ENCODE results near the gene ZNF213. TPM values are rescaled to one million over a fixed set of nuclear protein-coding genes. Genes with fewer than 3 reads are reported as not detected.
"Not testable (repeated sequence)": the region's sequence is repeated elsewhere in the genome, so short reads cannot be mapped to it uniquely, and the experiment has no call there.

Gene ZNF213
- total RNA-seq, 1 donor from 2014 or later: 3.2 TPM

- DNase-seq (ENCODE audit: low read depth in 2 of 2): no peak
These were observed 13.7 kb downstream of the ZNF213 start for GRCh38 chr16:3148256-3149192.

GRCh38 chr16:3149193-3149530, 14.3 kb downstream of the ZNF213 start:
- no peak for DNase-seq (ENCODE audit: low read depth in 2 of 2)

- peak; percentile 58 to 70 for DNase-seq (ENCODE audit: low read depth in 2 of 2)
These were observed 15.0 kb downstream of the ZNF213 start for GRCh38 chr16:3149630-3150345.

GRCh38 chr16:3150346-3151218, 15.8 kb downstream of the ZNF213 start:
- peak; percentile 95 to 97 for DNase-seq (ENCODE audit: low read depth in 2 of 2)

GRCh38 chr16:3152027-3152276, 17.1 kb downstream of the ZNF213 start:
- no peak for DNase-seq (ENCODE audit: low read depth in 2 of 2)

GRCh38 chr16:3152277-3152990, 17.6 kb downstream of the ZNF213 start:
- DNase-seq (ENCODE audit: low read depth in 2 of 2): peak; percentile 82 to 90

GRCh38 chr16:3152991-3153368, 18.2 kb downstream of the ZNF213 start:
- peak in 1 of 2 donors; percentile 89 for DNase-seq (ENCODE audit: low read depth in 2 of 2)

- DNase-seq (ENCODE audit: low read depth in 2 of 2): no peak
These were observed 20.4 kb downstream of the ZNF213 start for GRCh38 chr16:3155181-3155580.

GRCh38 chr16:3155972-3156371, 21.1 kb downstream of the ZNF213 start:
- no peak for DNase-seq (ENCODE audit: low read depth in 2 of 2)

GRCh38 chr16:3157229-3158025, 22.6 kb downstream of the ZNF213 start:
- DNase-seq (ENCODE audit: low read depth in 2 of 2): peak; percentile 73 to 88

- no peak for DNase-seq (ENCODE audit: low read depth in 2 of 2)
These were observed 23.2 kb downstream of the ZNF213 start for GRCh38 chr16:3158026-3158509.

- DNase-seq (ENCODE audit: low read depth in 2 of 2): peak; percentile 83 to 85
These were observed 23.9 kb downstream of the ZNF213 start for GRCh38 chr16:3158510-3159314.

GRCh38 chr16:3161235-3162018, 26.6 kb downstream of the ZNF213 start:
- DNase-seq (ENCODE audit: low read depth in 2 of 2): no peak

- DNase-seq (ENCODE audit: low read depth in 2 of 2): no peak
These were observed 29.5 kb downstream of the ZNF213 start for GRCh38 chr16:3164121-3164991.

- no peak for DNase-seq (ENCODE audit: low read depth in 2 of 2)
These were observed 30.4 kb downstream of the ZNF213 start for GRCh38 chr16:3165111-3165822.

GRCh38 chr16:3166505-3166886, 31.7 kb downstream of the ZNF213 start:
- DNase-seq (ENCODE audit: low read depth in 2 of 2): no peak

- DNase-seq (ENCODE audit: low read depth in 2 of 2): not testable (repeated sequence)
These were observed 33.9 kb downstream of the ZNF213 start for GRCh38 chr16:3168729-3169128.

Measured in lung microvascular endothelial cell (primary cell).